GM21723 (cell line): ENCODE results near the gene FUZ.
"Not testable (repeated sequence)": the region's sequence is repeated elsewhere in the genome, so short reads cannot be mapped to it uniquely, and the experiment has no call there.

Experiments
- ATAC-seq: cut with Tn5 transposase; IDR thresholded peaks from one replicate; pipeline ENCODE4 v1.9.1; 2021; ENCODE audit warnings: mild to moderate bottlenecking, moderate library complexity; ENCODE audit not compliant: unreplicated experiment

The FUZ gene

DNA sequence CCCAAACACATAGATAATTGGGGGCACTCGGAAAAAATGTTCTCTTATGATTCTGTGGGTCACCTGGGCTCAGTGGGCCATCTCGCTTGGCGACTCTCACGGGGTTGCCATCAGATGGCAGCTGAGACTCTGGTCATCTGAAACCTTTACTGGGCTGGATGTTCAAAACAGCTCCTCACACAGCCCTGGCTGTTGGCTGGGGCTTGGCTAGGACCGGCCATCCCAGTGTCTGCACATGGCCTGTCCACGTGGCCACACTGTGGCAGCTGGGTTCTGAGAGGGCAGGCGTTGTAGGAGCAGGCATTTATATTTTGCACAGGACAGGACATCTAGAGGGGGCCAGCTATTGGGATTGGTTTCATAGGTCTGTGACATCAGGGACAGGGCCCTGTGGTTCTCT lies 20.5 kb upstream of the FUZ start:
- no peak for ATAC-seq

DNA sequence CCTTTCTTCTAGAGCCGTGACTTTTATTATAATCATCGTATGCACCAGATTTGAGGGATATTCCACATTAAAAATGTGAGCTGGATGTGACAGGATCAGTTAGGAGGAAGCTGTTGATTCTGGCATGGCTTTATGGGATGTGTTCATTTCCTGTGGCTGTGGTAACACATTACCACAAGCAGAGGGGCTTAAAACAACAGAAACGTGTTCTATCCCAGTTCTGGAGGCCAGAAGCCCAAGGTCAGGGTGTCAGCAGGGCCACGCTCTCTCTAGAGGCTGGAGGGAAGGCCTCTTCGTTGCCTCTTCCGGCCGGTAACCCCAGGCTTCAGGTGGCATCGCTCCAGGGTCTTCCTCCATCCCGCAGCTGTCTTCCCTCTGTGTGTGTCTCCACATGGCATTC lies 19.5 kb upstream of the FUZ start:
- no peak for ATAC-seq

DNA sequence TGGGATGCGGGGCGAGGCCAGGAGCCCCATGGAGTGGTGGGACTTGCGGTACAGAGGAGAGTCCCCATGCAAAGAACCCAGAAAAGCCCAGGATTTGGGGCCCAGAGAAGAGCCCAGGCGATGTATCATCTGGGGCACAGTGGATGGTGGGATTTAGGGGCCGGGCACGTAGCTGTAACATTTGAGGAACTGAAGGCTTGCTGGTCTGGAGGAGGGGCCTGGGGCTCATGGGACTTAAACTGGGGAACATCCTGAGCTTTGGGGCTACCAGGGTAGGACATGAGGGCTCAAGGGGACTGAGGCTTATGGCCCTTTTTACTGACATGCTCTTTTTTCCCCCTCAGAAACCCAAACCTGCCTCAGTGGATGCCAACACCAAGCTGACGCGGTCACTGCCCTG lies 18.5 kb upstream of the FUZ start:
- ATAC-seq = no peak

DNA sequence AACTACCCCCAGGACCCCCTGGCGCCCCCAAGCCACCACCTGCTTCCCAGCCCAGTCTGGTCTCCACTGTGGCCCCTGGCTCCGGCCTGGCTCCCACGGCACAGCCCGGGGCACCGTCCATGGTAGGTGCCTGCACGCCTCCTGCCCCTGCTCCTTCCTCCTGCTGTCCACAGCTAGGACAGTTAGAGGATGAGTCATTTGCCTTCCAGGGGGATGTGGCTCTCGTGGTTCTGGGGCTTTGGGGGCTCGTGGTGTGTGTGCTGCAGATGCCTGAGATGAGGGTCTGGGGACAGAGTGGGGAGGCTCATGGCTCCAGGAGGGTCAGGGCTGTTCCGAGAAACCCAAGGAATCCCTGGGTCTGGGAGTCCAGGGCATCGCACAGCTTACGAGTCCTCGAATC lies 17.7 kb upstream of the FUZ start:
- no peak for ATAC-seq

DNA sequence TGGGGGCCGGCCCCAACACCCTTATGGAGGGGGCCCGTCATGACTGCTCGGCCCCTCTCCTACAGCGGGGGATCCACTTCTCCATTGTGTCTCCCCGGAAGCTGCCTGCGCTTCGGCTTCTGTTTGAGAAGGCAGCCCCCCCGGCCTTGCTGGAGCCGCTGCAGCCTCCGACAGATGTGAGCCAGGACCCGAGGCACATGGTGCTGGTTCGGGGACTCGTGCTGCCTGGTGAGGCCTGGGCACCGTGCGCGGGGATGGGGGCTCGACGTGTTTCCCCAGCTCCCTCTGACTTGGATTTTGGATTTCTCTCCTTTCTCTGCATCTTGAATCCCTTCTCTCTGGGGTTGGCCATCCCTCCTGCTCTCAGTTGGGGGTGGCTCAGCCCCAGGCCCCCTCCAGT lies 16.6 kb upstream of the FUZ start:
- ATAC-seq = no peak

DNA sequence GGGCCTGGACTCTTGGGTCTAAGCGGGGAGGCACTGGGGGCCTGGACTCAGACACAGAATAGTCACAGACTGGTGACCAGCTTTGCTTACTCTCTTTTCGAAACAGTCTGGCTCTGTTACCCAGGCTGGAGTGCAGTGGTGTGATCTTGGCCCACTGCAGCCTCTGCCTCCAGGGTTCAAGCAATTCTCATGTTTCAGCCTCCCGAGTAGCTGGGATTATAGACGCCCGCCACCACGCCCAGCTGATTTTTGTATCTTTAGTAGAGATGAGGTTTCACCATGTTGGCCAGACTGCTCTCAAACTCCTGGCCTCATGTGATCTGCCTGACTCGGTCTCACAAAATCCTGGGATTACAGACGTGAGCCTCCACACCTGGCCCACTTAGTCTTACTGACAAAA lies 16.1 kb upstream of the FUZ start:
- no peak for ATAC-seq

DNA sequence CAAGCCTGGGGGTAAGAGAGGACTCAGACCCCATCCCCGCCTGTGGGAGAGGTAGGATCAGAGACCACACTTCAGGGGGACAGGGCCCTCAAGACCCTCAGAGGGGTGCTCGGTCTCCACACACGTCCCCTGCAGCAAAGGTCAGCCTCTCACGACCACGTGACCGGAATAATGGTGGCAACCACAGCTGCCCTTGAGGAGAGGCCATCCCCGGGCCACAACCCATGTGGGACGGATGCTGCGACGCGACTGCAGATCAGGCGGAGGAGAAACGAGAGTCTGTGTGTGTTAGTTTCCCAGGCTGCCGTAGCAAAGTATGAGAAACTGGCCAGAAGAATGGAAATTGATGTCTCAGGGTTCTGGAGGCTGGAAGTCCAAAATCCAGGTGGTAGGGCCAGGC lies 13.9 kb upstream of the FUZ start:
- no peak for ATAC-seq

DNA sequence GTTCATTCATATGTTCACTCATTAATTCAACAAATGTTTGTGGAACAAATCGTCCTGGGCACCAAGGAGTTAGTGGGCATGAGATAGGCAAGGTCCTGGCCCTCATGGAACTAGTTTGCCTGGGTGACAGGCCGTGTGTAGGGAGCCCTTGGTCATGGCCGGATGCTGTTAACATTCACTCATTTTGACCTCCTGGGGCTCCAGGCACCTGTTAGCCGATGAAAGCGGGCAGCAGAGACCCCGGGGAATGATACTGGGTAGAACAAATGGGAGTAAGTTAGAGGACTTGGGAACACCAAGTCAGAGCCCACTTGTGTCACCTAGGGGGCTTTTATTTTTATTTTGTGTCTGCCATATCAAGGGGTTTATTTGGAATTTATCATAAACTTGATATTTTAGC lies 11.6 kb upstream of the FUZ start:
- ATAC-seq = no peak

DNA sequence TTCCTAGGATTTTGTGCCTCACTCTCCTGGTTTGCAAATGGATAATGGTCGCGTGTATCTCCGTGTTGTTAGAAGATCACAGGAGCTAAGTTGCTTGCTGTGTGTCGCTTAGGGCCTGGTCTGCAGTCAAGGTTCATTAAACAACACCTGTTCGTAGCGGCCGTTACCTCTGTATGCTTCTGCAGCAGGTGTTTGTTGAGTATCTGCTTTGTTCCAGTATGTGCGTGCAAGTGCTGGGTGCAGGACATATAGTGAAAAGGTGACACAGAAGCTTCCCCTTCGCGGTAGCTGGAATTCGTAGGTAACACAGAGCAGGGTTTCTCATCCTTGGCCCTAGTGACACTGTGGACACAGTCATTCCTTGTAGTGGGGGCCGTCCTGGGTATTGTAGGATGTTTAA lies 10.4 kb upstream of the FUZ start:
- no peak for ATAC-seq

DNA sequence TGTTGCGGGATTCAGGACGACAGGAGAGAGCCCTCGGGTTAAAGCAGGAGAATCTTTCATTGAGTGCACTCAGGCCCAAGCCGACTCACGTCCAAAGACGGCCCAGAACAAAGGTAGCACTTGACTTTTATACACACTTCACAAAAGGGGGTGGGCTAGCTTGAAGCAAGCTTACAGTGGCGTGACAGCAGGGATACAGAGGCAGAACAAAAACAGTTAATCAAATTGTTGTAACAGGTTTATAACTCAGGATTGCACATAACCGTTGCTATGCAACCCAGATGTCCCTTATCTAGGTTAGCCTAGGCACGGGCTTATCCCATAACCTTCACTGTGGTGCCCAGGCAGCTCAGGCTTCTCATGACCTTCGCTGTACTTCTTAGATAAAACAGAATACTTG lies 7.0 kb upstream of the FUZ start:
- ATAC-seq = no peak

DNA sequence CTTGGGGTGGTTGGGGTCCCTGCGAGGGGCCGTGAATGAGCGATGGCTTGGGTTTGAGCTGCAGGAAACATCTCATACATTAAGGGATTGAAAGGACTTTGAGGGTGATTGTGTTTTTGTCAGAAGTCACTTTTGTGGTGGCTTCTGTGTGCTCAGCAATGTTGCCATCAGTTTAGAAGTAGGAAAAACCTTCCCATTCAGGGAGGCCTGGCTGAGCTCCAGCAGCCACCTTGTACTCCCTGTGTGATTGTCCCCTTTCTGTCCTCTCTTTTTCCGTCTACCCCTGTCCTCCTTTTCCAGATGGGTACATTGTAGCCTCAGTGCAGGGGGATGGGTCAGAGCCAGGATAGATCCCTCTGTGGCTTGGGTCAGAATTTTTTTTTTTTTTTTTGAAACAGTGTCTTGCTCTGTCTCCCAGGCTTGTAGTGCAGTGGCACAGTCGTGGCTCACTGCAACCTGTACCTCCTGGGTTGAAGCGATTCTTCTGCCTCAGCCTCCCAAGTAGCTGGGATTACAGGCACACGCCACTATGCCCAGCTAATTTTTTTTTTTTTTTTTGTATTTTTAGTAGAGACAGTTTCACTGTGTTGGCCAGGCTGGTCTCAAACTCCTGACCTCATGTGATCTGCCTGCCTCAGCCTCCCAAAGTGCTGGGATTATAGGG lies 6.5 kb upstream of the FUZ start:
- ATAC-seq = not testable (repeated sequence)

DNA sequence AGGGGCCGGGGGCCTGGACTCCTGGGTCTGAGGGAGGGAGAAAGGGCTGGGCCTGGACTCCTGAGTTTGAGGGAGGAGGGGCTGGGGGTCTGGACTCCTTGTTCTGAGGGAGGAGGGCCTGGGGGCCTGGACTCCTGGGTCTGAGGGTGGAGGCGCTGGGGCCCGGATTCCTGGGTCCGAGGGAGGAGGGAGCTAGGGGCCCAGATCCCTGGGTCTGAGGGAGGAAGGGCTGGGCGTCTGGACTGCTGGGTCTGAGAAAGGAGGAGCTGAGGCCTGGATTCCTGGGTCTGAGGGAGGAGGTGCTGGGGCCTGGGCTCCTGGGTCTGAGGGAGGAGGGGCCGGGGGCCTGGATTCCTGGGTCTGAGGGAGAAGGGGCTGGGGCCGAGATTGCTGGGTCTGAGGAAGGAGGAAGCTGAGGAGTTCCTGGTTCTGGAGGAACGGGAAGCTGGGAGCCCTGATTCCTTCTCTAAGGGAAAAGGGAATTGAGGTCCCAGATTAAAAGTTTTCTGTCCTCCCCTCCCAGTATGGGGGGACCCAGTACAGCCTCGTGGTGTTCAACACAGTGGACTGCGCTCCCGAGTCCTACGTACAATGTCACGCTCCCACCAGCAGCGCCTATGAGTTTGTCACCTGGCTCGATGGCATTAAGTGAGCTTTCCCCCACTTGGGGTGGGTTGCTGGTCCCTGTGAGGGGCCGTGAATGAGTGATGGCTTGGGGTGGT lies 5.7 kb upstream of the FUZ start:
- ATAC-seq = no peak

DNA sequence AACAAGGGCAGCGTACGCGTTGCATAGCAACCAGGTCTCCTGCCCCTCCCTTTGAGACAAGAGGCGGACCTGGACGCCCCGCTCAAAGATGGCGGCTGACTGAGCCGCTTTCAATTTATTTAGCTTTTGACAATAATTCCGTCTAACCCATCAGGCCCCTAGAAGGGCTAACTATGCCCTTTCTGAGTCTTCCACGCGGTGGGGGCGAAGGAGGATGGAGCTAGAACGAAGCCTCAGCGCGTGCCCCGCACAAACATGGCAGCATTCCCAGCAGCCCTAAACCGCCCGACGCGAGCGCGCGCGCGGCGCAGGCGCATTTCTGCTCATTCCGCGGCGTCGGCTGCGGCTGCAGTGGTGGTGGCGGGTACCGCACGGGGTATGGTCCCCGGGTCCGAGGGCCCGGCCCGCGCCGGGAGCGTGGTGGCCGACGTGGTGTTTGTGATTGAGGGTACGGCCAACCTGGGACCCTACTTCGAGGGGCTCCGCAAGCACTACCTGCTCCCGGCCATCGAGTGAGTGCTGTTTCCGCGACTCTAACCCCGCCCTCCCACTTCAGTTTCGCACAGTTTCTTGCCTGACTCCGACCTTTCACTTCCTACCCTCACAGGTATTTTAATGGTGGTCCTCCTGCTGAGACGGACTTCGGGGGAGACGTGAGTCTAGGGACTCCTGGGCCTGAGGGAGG lies 5.0 kb upstream of the FUZ start, which contains the start of gene MED25:
Gene MED25, plus strand, starts transcription at position 326 of the 685 bp plus-strand sequence. Its CDS starts 53 bp downstream, at position 379.
- ATAC-seq = peak; percentile 66

DNA sequence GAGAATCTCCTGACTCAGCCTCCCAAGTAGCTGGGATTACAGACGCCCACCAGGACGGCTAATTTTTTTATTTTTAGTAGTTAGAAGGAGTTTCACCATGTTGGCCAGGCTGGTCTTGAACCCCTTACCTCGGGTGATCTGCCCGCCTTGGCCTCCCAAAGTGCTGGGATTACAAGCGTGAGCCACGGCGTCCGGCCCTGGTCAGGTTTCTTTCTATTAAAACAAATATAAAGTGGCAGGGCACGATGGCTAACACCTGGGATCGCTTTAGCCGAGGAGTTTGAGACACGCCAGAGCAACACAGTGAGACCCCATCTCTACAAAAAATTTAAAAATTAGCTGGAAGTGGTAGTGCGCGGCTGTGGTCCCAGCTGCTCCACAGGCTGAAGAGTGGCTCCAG lies 3.5 kb upstream of the FUZ start:
- no peak for ATAC-seq

DNA sequence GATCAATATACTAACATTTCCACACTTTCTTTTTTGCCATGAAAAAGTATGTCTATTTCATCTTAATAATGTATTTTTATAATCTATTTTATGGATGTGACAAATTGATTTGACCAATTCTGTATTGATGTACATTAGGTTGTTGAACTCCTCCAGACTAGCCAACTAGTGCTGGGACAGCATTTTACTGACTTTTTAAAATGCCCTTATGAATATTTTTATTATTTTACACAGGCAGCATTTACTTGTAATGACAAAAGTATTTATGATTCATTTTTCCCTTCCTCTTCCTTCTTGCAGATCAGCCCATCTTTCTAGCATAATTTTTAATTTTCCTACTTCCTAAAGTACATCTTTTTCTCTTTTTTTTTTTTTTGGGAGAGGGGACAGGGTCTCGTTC lies 918 bp upstream of the FUZ start:
- ATAC-seq = no peak

DNA sequence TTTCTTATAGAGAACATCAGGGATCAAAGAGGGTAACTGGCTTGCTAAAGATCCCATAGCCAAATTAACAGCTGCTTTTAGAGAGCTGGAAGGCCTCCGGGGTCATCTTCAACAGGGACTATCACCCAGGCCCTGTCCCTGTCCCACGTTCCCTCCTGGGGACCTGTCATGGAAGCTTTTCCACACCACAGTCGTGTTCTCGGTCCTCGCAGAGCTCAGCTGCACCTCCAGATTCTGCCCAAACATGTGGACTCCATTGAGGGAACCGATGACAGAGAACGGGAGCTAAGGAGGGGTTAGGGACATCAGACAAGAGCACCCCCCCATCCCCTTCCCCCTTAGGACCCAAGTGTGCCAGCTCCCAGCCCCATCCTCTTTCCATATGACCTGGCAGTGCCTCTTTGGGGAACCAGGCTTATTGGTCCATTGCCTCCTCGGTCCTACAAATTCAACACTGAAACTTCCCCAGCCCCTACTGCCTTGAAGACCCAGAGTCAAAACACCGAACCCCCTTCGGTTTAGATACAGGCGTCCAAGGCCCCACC lies 568 bp downstream of the FUZ start:
- no peak for ATAC-seq

DNA sequence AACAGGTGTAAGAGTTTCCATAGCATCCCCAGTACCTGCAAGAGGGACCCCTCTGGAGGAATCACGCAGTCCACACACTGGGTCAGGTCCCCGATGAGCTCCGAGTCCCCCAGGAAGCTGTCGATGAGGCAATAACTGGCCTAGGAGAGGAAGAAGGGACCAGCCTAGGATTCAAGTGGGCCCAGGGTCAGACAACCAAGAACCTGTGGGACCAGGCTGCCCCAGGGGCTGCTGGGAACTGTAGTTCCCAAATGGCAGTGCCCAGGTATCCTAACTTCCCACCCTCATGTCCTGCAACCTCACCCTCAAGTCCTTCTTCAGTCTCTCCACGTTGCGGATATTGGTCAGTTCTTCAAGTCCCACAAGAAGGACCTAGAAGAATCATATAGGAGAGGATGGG lies 1.8 kb downstream of the FUZ start:
- ATAC-seq = no peak

DNA sequence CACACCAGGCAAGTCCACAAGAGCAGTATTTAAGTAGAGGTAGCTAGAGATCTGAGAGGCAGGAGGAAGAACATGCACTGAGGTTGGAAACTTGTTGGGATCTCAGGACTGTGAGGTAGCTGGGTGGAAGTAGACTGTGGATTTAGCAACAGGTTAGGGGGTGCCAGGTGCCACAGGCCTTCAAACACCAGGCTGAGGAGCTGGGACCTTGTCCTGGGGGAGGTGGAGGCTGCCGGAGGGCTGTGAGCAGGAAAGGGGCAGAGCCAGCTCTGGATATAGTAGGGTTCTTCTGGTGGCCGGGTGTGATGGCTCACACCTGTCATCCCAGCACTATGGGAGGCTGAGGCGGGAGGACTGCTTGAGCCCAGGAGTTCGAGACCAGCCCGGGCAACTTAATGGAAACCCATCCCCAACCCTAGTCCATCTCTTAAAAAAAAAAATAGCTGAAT lies 3.1 kb downstream of the FUZ start:
- no peak for ATAC-seq

DNA sequence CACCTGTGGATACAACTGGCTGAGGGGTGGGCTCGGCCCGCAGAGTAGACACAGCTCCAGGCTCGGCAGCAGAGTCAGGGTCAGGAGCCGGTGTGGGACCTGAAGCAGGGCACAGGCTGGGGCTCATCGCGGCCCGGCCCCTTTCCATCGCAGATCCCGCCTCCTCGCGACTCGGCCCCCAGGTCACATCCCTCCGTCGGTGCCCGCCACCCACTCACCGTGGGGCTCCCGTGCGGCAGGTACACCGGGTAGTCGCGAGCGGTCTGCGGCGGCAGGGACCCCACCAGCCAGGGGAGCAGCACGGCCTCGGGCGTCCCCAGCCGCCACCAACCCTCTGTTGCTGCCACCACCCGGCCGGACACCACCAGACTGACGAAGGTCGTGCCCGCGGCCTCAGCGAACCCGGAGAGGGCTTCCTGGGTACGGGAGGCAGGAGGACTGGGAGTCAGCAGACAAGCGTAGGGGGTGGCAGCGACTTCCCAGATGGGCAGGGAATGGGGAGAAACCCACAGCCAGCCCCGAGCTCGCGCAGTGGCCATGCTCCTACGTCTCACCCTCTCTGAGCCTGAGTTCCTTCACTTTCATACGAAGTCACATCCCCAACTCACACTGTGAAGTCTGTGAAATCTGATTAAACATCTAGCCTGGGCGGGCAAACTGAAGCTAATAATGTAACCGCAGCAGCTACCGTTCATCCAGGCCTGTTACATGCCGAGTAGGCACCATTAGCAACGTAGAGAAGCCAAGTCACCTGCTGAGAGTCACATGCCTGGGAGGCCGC lies 3.7 kb downstream of the FUZ start:
- no peak for ATAC-seq

DNA sequence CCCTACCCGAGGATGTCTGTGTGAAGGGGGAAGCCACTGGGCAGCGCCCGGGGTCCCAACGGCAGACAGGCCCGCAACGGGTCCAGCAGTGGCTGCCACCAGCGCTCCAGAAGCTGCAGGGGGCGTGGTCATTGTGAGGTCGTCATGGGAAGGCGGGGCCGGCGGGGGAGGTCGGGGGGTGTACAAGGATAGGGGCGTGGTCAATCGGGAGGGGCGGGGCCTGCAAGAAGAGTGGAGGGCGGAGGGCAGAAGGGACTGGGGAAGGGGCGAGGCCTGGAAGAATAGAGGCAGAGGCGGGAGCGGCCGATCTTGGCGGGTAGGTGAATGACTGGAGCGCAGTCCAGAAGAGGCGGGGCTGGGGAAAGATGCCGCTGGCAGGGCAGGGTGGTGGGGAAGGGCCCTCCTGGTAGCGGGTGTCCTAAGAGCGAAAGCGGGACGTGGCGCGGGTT lies 4.4 kb downstream of the FUZ start:
- ATAC-seq = no peak
